GM10847 (cell line): ENCODE results near the gene ALDH6A1.

Source experiments
- POLR2A ChIP-seq: IDR thresholded peaks from 2 replicates; pipeline ENCODE4 v1.6.1; 2011; ENCODE audit not compliant: insufficient read length; ENCODE audit errors: extremely low read depth

The ALDH6A1 gene

DNA sequence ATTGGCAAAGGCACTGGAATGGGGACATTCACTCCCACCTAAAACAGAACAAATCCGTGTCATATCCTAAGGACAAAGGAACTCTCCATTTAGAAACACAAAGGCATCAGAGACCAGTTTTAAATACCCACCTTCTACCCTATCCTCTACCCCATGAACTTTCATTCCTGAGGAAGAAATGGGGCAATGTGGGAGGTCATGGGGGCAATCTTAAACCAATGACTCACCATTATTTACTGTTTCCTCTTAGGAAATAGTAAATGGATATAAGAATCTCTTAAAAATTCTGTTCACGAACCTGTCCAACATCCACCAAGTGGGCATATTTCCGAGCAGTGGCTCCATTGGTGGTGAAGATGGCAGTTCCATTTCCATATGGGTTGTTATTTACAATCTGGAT is 19.4 kb downstream of the ALDH6A1 start:
- TF ChIP-seq POLR2A = no peak

DNA sequence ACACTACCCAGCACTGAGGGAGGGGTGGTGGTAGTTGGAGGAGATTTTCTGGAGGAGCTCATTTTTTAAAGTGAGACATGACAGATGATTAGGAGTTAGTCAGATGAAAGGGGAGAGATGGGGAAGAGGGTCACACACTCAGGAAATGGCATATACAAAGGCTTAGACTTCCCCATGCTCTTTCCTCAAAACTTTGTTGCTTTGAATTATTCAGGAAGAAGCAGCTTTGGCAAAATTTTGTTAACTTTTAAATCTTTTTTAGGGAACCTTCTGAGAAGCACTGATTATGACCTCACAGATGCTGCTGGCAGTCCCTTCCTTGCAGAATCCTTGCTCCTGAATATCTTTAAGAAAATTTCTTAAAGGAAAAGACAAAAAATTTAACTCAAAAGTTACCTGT is 19.8 kb downstream of the ALDH6A1 start:
- TF ChIP-seq POLR2A = no peak

DNA sequence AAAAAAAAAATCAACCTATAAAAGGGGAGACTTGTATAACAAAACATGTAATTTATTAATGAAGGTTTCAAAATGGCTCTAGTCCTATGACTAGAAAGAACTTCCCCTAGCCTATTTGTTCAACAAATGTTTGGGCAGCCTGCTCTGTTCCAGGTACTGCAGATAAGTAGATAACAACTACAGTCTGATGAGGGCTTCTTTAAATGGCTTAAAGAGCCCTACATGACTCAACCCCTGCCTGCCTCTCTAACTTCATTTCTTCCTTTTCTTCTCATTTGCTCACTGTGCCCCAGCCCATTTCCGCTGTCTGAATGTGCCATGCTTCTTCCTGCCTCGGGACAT is 21.5 kb downstream of the ALDH6A1 start:
- TF ChIP-seq POLR2A = no peak

DNA sequence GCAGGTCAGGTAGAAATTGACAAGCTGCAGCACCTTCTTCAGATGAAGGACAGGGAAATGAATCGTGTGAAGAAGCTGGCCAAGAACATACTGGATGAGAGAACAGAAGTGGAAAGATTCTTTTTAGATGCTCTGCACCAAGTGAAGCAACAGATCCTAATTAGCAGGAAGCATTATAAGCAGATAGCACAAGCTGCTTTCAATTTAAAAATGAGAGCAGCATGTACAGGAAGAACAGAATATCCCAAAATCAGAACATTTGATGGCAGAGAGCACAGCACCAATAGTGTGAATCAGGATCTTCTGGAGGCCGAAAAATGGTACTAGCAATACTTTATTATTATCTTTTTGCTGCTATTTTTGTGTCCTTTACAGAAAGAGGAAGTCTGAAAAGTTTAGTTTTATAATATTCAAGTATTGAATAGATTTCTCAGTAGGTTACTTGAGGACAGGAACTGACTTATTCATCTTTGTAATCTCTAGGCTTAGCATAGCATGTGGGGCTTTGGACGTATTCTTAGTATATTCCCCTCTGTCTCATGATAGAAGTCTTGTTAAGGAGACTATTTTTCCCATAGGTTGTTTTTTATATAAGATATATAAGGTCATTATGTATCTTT is 34.3 kb downstream of the ALDH6A1 start:
- no peak for TF ChIP-seq POLR2A

DNA sequence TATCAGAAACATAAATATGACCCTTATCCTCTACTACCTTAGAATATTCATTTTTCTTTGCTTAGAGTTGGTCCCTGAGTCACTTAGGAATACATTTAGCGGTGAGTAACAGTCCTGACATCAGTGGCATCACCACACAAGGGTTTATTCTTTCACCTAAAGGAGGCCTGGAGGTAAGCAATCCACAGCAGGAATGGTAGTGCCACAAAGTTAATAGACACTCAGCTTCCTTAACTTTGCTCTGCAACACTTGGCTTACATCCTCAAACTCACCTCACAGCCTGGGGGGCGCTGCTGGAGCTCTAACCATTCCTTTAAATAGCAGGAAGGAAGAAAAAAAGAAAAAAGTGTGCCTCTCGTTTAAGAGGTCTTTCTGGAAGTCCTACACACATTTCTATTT is 36.0 kb downstream of the ALDH6A1 start:
- no peak for TF ChIP-seq POLR2A

DNA sequence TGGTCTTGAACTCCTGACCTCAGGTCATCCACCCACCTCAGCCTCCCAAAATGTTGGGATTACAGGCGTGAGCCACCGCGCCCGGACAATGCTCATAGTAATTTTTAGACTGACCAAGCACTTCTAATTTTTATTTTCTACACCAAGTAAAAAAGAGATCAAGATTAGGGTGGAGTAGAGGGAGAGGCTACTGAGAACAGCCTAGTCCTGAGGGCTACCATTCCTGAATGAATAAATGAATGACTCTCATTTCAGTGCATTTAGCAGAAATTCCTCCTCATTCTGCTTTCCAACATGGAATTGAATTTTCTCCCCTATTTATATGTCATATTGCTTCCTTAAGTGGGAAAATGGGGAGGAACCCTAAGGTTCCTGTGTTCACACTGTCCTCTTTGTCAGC is 38.7 kb downstream of the ALDH6A1 start:
- no peak for TF ChIP-seq POLR2A

DNA sequence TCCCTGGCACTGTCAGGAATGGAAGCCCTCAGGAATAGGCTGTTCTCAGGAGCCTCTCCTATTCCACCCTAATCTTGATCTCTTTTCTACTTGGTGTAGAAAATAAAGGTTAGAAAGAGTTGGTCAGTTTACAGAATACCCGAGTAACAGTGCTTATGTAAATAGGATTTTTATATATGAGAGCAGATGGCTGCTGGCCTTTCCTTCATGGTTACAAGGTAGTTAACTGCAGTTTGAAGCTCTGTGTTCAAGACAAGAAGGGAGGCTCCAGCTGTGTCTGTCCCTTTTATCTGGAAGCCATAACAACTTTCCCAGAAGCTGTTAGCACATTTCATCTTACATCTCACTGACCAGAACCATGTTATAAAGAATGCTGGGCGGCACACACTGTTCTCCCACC is 42.0 kb downstream of the ALDH6A1 start:
- no peak for TF ChIP-seq POLR2A

DNA sequence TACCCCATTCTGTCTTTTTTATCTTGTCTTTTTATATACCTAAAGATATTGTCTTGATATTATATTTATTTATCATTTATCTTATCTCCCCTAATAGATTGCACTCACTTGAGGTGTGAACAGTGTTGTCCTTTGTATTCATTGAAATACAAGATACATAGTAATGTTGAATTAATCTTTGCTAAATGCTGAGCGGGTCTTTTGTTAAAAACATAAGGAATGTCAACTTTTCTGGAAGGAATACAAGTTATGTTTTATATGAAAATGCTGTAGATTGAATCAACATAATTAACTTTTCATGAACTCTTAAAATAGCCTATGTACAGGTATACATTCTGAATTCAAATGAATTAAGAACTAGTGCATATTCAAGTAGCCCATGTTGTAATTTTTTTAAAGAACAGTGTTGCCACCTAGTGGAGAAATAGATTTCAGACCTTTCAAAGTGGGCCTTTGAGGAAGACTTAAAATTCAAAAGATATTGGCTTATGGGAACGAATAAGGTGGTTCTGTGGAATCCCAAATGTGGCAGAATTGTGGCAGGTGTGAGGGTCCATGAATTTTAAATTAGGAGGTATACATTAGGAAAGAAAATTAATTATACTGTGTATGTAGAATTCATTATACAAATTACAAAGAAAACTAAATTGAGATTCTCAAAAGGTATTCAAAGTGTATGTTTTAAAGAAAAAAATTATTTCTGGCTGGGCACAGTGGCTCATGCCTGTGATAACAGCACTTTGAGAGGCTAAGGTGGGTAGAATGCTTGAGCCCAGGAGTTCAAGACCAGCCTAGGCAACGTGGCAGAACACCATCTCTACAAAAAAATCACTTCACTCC is 46.0 kb downstream of the ALDH6A1 start:
- no peak for TF ChIP-seq POLR2A

DNA sequence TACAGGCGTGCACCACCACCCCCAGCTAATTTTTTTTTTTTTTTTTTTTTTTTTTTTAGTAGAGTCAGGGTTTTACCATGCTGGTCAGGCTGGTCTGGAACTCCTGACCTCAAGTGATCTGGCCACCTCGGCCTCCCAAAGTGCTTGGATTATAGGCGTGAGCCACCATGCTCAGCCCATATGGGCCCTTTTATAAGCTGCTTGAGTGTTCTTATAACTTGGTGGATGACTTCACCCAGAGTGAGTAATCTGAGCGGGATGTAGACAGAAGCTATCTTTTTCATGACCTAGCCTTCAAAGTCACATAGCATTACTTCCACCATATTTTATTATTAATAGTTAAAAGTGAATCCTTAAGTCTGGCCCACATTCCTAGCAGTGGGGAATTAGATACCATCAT is 48.7 kb downstream of the ALDH6A1 start:
- no peak for TF ChIP-seq POLR2A

DNA sequence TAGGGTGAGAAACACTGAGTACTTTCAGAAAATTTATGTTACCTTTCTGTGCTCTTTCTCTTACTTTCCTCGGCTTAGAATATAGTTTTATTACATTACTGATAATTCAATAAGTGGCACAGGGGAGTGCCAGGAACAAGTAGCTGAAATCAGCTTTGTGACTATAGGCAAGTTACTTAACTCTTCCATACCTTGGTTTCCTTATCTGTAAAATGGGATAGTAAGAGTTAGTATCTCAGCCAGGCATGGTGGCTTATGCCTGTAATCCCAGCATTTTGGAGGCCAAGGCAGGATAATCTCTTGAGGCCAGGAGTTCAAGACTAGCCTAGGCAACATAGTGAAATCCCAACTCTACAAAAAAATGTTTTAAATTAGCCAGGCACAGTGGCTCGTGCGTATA is 49.7 kb downstream of the ALDH6A1 start:
- TF ChIP-seq POLR2A = no peak

DNA sequence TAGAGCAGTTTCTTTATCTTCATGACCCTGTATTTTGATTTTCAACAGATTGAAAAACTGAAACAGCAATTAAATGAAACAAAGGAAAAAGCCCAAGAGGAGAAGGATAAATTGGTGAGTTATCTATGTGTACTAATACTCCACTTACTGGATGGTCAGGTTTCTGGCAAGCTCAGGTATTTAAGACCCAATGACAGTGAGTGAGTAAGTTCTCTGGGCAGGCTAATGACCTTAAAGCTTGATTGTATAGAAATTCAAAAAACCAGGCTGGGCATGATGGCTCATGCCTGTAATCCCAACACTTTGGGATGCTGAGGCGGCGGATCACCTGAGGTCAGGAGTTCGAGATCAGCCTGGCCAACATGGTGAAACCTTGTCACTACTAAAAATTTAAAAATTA is 55.1 kb downstream of the ALDH6A1 start:
- TF ChIP-seq POLR2A = no peak

DNA sequence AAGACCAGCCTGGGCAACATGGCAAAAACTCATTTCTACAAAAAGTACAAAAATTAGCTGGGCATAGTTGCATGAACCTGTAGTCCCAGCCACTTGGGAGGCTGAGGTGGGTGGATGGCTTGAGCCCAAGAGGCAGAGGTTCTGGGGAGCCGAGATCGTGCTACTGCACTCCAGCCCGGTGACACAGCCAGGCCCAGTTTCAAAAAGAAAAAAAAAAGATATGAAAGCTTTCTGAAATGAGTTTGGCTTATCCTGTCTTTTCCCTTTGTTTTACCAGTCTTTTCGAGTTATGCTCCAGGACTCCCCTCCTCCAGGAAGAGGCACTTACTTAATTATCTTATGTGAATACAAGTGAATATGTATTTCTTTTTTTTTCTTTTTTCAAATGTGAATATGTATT is 61.9 kb downstream of the ALDH6A1 start:
- no peak for TF ChIP-seq POLR2A

DNA sequence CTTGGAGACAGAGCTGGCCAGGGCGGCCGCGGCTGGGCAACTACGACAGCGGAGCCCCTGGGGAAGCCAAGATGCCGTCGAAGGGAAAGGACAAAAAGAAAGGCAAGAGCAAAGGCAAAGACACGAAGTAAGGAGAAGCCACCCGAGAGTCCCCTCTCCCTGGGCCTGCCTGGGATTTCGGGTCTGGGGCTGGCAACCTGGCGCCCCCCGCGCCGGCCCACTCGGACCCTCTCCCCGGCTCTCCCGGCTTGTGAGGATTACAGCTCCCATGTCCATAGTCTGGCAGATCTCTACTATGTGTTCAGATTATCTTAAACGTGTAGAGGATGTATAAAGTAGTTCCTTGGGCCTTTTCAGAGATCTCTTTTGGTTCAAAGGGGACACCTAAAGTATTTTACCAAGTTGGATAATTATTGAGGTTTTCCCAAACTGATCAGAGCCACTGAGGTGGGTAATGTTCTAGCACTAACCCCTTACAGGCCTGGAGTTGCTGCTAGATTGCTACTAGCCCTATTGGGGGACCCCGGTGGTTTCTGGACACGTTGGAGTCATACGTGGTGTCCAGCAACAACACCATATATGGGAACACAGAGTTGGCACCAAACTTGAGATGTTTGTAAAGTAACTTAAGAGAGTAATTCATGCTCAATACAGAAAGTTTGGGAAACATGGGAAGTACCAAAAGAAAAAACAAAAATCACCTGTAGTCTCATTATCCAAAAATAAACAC is 64.7 kb downstream of the ALDH6A1 start:
- no peak for TF ChIP-seq POLR2A

DNA sequence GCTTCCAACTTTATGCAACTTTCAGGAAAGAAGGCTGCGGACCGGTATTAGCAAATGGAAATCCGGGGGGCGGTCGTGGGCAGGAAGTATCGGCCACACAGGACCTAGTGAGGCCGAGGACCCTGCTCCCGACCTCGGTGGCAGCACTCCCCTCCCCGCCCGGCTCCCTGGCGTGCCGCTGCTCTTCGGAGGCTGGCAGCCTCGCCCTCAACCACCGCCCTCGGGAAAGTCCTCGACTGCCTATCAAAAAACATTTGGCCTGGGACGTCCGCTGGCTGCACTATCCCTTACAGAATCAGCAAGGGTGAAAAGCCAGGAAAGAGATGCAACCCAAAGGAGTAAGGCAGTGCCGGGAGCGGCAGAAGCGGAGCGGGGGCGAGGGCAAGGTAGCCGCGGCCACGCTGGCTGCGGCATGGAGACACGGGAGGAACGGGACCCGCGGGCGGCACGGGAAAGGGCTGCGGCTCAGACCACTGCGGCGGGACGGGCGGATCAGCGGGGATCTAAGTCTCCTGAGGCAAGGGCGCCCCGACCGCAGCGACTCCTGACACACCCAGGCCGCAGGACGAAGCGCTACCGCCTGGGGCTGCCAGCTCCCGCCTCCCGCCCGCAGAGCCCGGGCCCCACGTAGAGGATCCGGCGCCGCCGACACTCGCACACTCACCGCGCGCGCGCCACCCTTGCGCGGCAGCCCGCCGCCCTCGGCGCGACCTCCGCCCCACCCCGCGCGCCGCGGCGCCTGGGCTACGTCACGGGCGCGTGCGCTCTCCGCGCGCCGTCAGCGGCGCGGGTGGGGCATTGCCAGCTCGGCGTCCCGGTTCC is 65.5 kb downstream of the ALDH6A1 start, which contains the start of the genes BBOF1 and ENTPD5:
Gene BBOF1, plus strand, starts transcription at position 764 of the 822 bp plus-strand sequence. CDS start 130 bp downstream, outside the sequence.
Gene ENTPD5, minus strand, starts transcription at position 703 of the 822 bp plus-strand sequence. CDS start 31,186 bp downstream, outside the sequence.
- peak; percentile 92 for TF ChIP-seq POLR2A

DNA sequence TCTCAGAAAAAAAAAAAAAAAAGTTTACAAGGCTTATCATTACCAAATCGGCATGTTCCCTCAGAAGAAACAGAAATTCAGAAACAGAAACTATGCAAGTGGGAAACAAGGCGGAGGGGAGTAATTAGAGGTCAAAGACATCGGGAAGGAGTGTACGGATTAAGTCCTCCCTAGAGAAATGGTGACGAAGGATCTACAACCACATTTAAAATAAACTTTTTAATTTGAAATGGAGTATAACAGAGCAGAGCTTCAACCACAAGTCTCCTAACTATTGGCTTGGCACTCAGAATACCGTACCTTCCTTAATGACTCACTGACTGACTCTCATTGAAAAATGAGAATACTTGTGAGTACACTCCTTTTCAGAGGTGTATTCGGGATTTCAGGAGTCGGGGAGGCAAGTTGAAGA is 66.1 kb downstream of the ALDH6A1 start:
- TF ChIP-seq POLR2A = no peak
